GM19324 (cell line): Measurements from ENCODE around the gene COMP.

Source experiments
- ATAC-seq: cut with Tn5 transposase; IDR thresholded peaks from one replicate; pipeline ENCODE4 v1.9.1; 2021; ENCODE audit warnings: mild to moderate bottlenecking, moderate library complexity; ENCODE audit not compliant: unreplicated experiment, low FRiP score

COMP gene

DNA sequence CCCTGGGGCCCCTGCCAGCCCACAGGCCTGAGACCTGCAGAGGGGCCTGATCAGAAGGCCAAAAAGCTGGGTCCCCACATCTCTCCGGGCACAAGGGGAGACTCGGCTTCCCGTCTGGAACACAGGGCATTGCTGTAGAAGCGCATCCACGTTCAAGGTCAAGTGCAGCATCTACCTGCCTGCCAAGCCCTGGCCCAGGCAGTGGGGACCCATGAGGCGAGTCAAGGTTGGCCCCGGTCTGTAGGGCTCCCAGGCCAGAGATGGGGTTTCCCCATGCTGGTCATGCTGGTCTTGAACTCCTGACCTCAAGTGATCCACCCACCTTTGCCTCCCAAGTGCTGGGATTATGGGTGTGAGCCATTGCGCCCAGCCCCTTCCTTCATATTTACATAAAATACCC is 13.5 kb upstream of the COMP start:
- no peak for ATAC-seq

DNA sequence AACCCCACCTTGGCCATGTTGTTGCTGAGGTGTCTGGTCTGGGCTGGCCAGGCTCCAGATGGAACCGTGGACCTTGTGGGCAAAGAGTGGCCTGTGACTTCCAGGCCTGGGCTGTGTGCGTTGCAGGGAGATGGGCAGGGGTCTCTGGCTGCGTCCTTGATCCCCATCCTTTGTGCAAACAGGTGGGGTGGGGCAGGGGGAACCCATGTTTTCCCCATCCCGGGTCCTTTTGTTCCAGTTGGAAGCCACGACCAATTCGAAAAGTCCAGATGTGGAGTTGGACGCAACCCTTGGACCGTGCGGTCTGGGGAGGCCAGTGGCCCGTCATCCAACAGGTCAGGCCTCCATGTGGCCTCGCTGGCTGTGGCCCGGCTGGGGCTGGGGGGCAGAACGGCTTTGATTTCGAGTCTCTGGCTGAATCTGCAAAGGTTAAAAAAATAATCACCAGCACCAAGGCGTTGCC is 13.1 kb upstream of the COMP start:
- no peak for ATAC-seq

DNA sequence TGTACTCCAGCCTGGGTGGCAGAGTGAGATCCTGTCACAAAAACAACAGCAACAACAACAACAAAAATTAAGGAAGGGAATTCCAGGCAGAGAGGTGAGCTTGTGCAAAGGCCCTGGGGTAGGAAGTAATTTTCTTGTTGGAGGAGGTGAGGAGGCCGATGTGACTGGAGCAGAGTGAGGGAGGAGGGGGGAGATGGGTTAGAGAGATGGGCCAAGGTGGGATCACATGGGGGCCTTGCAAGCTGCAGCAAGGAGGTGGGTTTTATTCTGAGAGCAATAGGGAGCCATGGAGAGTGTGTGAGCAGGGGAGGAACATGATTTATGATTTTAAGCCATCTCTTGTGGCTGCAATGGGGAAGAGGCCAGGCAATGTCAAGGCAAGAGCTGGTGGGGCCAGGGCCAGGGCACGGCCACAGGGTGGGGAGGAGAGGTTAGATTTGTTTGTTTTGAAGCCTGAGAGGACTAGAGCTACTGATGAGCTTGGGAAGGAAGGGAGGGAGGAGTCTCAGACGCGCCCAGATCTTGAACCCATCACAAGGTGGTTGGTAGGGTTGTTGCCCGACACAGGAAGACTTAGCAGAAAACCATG is 12.5 kb upstream of the COMP start:
- ATAC-seq, result no peak

DNA sequence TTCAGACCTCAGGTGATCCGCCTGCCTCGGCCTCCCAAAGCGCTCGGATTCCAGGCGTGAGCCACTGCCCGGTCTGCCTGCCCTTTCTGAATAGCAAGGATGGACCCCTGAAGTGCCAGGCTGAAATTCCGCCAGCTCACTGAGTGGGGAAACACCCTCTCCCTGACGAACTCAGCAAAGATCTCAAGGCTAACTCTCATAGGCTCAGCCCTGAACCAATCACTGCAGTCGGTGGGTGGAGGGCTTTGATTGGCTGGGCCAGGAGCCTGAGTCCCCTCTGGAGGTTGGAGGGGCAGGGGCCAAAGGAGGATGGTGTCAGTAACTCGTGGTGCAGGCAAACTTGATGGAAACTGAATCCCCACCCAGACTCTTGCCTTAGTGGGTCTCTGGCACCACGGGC is 11.2 kb upstream of the COMP start:
- no peak for ATAC-seq

DNA sequence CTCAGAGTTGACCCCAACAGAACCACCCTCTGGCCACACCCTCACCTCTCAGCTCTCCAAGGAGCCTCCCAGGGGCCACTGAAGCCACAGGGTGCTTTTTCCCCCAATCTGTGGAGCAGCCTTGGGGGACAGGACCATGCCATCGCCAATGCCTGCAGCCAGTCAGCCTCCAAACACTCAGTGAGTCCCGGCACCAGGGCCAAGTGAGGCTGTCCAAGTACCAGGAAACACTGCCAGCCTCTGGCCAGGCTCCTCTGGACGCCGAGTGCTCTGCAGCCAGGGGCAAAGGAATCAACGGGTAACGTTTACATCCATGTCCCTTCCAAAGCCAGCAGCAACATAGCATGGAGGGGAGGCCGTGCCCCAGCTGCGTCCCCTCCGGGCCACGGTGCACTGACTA is 9.5 kb upstream of the COMP start:
- ATAC-seq, result no peak

DNA sequence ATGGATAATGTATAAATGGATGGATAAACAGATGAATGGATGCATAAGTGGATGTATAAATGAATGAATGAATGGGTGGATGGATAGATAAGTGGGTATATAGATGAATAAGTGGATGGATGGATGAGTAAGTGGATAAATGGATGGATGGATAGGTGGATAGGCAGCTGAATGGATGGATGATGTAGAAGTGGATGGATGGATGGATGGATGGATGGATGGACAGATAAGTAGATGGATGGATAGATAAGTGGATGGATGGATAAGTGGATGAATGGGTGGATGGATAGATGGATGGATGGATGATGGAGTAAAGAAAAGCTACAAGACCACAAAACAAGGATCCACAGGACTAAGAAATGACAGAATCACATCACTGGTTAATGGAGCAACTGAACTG is 9.0 kb upstream of the COMP start:
- no peak for ATAC-seq

DNA sequence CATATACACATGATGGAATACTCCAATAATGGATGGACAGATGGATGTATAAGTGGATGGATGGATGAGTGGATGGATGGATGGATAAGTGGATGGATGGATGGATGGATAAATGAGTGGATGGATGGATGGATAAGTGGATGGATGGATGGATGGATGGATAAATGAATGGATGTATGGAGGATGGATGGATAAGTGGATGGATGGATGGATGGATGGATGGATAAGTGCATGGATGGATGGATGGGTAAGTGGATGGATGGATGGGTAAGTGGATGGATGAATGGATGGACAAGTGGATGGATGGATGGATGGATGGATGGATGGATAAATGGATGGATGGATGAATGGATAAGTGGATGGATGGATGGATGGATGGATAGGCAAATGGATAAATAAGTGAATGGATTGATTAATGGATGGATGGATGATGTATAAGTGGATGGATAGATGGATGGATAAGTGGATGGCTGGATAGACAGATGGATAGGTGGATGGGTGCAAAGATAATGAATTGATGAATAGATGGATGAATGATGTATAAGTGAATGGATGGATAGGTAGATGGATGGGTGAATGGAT is 8.4 kb upstream of the COMP start:
- no peak for ATAC-seq

DNA sequence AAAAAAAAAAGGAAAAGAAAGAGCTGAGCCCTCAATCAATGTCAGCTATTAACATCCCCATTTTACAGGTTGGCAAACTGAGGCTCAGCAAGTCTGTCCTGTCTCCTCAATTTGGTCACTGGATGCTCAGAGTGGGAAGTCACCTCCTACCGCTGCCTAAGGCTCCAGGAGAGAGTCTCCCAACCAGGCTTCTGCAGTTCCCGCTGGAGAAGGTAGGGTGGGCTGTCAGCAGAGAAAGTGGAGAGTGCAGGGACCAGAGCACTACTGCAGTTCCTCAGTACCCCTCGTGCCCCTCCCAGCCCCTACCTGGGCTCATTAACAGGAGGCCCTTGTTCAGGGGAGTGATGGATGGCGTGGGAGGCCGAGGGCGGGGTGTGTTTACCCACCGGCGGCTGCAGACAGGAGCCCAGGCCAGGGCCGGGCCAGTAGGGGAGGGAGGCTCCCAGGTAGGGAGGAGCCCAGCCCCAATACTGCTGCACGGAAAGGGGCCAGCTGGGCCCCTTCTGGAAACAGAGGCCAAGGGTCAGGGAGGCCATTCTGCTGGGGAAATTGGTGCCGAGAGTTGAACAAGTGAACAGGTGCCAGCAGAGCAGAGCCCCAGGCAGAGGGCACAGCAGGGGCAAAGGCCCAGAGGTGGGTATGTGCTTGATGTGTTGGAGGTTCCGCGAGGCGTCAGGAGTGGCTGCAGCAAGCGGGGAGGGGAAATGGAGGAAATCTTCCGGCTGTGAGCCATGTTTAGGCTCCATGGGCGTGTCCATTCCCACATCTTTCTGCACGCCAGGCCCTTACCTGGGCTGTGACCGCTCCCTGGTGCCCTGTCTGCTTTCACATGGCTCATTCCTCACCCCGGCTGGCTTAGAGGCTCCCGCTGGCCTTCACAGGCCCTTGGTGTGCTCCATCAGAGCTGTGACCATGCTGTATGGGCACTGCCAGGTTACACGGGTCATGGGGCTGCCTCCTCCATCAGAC is 7.6 kb upstream of the COMP start:
- ATAC-seq, result no peak

DNA sequence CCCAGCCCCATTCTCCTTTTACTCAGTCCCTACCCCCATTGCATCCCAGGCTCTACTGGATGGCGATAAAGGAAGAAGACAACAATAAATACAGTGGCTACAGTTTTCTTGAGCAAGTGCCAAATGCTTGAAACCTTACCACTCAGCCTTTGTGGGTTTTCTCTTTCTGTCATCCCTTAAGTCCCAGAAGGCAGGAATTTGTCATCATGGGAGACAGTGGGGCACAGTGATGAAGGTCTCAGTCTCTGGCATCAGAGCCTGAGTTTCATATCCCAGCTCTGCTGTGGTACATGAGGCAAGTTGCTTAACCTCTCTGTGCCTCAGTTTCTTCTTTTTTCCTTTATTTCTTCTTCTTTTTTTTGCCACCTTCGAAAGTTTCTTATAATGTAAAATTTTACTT is 5.1 kb upstream of the COMP start:
- ATAC-seq, result no peak

DNA sequence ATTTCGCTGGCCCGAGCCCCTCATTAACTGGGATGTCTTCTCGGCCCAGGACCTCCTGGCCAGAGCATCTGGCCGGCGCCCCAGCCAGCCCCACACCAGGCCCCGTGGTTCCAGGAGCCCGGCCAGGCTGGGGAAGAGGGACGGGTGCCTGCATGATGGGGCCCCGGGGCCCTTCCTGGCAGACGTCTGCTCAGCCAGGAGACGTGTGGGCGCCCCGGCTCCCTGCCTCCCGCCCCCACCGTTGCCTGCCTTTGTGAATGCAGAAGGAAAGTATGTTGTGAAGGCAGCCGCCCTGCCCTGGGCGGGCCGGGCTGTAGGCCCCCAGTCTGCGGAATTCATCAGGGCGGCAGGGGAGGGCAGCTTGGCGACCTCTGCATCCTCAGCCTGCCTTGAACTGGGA is 4.4 kb upstream of the COMP start:
- ATAC-seq, result no peak

DNA sequence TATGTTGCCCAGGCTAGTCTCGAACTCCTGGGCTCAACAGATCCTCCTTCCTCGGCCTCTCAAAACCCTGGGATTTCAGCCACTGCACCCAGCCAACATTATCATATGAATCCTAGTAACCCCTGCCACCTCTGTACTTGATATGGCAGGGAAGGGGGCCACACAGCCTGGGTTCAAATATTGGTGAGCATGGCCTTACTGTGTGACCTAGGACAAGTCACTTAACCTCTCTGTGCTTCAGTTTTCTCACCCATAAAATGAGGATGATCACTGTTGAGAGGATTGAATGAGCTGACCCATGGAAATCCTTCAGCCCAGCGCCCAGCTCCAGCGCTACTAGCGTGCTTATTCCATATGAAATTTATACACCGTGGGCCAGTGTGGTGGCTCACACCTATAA is 3.6 kb upstream of the COMP start:
- ATAC-seq, result no peak

DNA sequence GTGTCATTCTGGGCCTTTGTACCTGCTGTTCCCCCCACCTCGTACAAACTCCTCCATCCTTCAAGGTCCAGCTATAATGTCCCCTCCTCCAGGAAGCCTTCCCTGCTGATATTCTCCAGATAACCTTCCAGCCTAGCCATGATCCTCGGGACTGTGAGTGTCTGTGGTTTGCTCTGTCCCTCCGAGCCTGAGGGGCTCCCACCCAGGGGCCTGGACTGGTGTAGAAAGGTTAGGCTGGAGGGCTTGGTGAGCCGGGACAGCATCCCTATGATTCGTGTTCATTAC is 2.9 kb upstream of the COMP start:
- no peak for ATAC-seq

DNA sequence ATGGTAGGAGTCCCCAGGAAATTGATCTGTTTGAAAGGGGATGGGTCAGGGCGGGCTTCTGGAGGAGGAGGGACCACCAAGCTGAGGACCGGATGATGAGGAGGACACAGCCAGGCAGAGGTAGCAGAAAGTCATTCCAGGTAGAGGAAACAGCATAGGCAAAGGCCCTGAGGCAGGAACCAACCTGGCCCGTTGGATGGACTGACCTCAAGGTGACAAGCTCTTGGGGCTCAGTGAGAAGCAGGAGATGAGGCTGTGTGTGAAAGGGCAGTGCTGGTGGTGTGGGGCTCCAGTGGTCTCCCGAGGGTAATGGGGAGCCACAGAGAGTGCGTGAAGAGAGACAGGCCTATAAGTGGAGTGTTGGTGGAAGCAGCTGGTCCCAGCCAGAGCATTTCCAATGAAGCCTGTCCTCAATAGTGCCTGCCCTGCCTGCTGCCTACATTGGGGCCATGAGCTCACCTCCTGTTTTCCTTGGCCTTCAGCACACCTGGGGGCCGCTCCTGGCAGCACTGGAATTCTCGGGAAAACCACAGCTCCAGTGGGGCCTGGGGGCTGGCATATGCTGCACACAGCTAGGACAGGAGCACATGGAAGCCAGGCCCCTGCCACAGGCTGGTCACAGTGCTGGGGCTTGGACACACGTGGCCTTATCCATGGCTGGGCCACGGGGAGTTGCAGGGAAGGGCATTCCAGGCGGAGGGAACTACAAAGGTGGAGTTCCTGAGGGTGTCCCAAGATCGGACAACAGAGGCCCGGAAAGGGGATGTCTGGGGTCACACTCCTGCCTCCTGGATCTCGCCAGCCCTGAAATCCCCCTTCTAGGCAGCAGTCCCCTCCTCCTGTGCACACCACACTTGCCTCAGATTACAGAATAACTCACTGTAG is 2.3 kb upstream of the COMP start:
- ATAC-seq, result no peak

DNA sequence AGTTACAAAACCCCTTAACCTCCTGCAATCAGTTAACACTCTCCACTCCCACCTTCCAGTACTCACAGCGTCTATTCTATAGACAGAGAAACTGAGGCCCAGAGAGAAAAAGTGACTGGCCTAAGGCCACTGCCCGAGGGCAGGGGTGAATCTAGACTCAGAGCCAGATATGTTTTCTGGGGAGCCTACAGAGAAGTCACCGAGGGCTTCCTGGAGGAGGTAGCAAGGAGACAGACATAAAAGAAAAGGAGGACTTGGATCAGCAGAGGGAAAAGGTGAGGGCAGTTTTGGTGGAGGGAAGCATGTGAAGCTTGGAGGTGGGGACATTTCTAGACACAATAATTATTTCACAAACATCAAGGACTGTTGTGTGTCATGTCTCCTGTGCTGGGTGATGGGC is 1.6 kb upstream of the COMP start:
- no peak for ATAC-seq

DNA sequence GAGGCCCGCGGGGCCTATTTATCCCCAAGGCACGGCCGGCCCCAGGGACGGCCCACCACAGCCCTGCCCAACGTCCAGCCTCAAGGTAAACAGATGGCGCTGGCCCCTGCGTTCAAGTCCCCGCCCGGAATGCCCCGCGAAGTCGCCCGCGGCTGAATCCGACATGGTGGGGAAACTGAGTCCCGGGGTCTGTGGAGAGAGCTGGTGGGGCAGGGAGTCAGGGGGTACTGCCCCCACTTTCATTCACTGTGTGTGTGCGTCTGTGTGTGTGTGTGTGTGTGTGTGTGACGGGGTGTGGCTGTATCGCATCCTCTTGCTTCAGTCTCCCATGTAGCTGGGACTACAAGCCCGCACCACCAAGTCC is 192 bp upstream of the COMP start:
- ATAC-seq, result no peak

DNA sequence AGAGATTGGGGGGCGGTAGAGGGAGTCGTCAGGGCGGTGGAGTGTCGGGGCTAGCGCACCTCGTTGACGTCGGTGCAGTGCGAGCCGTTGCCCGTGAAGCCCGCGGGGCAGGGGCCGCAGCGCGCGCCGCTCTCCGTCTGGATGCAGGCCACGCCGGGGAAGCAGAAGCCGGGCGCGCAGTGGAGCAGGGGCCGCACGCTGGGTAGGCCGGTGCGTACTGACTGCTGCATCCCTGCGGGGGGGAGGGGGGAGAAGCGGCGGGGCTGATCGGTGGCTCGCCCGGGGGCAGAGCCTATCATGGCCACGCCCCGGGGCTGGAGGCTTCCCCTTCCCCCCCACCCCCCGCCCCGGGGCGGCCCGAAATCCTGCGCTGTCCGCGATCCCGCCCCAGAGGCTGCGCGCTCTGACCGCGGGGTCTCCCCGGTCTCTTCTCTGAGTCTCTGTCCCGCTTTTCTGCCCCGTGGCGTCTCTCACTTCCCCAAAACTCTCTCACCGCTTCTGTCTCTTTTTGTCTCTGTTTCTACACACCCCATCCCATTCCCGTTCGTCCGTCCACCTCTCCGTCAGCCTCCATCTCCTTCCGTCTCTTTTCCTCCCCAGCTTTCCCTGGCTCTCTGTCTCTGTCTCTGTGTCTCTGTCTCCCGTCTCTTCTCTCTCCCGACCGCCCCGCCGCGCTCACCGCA is 1.1 kb downstream of the COMP start:
- no peak for ATAC-seq

DNA sequence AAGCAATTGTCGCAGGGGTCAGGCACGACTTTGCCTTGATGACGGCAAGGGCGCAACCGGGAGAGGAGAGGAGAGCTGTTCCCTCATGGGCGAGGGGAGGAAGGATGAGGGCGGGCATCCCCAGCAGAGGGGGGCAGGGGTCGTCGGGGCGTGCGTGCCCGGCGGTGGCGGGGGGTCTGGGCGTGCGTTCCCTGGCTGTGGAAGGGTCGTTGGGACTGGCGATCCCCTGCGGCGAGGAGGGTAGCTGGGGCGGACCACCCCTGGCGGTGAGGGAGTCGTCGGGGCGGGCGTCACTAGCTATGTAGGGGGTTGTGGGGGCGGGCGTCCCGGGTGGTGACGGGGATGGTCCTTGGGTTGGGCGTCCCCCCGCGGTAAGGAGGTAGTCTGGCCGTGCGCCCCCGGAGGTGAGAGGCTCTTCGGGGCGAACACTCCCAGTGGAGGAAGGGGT is 1.7 kb downstream of the COMP start:
- no peak for ATAC-seq

DNA sequence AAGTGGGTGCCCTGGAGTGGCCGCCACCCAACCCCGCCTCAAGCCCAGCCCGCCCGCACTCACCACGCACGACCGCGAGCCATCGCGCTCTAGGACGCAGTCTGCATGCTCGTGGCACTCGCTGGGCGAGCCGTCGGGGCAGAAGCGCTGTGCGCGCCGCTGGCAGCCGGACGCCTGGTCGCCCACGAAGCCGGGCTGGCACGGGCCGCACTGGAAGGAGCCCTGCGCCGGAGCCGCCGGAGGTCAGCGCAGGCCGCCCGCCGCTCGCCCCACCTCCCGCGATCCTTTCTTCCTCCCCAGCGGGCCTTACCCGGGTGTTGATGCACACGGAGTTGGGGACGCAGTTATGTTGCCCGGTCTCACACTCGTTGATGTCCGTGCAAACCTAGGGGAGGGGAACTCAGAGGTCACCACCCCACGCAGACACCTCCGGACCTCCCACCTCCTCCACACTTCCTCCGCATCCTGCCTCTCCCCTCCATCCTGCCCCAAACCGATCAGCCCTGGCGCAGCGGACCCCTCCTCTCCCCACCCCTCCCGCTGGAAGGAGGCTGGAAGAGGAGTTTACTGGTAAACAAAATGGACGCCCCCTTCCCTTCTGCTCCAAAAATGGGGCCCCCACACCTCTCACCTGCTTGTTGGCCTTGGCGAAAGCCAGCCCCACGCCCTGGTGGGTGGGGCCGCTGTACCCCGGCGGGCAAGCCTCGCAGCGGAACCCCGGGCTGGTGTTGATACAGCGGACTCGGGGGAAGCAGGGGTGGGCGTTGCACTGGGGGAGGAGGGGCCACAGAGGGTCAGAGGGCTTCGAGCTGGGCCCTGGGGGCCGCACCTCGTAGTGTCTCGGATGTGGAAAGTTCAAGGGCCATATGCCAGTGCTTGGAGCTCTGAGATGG is 2.3 kb downstream of the COMP start:
- ATAC-seq, result no peak
